Activated CD8-positive, alpha-beta memory T cell treated with anti-CD3 and anti-CD28 coated beads, Interleukin-2, amount 50 U/mL, for 24 hours (primary cell): ENCODE results near the gene TRIM26.
"Not testable (repeated sequence)": the region's sequence is repeated elsewhere in the genome, so short reads cannot be mapped to it uniquely, and the experiment has no call there.

Source experiments
- DNase-seq: peaks from one replicate; pipeline ENCODE4 v3.0.0-alpha.2; 2020; ENCODE audit errors: extremely low read depth

TRIM26 gene

GRCh38 chr6:30154709-30155519 lies 58.3 kb downstream of the TRIM26 start:
- no peak for DNase-seq

- DNase-seq = no peak
These were observed 59.1 kb downstream of the TRIM26 start for GRCh38 chr6:30154061-30154460.

GRCh38 chr6:30152910-30153610 lies 60.1 kb downstream of the TRIM26 start:
- no peak for DNase-seq

GRCh38 chr6:30152016-30152673 lies 61.1 kb downstream of the TRIM26 start:
- DNase-seq = no peak

- no peak for DNase-seq
These were observed 61.6 kb downstream of the TRIM26 start for GRCh38 chr6:30151580-30151979.

- no peak for DNase-seq
These were observed 62.4 kb downstream of the TRIM26 start for GRCh38 chr6:30150671-30151395.

GRCh38 chr6:30149858-30150550 lies 63.2 kb downstream of the TRIM26 start:
- no peak for DNase-seq

GRCh38 chr6:30149234-30149633 lies 64.0 kb downstream of the TRIM26 start:
- no peak for DNase-seq

GRCh38 chr6:30147096-30147495 lies 66.1 kb downstream of the TRIM26 start:
- DNase-seq = no peak

- no peak for DNase-seq
These were observed 67.4 kb downstream of the TRIM26 start for GRCh38 chr6:30145818-30146217.

GRCh38 chr6:30144811-30145210 lies 68.4 kb downstream of the TRIM26 start:
- no peak for DNase-seq

- no peak for DNase-seq
These were observed 69.4 kb downstream of the TRIM26 start for GRCh38 chr6:30143780-30144179.

- no peak for DNase-seq
These were observed 70.5 kb downstream of the TRIM26 start for GRCh38 chr6:30142665-30143064.

GRCh38 chr6:30140240-30140639 lies 73.0 kb downstream of the TRIM26 start:
- not testable (repeated sequence) for DNase-seq

GRCh38 chr6:30136570-30137286 lies 76.5 kb downstream of the TRIM26 start:
- no peak for DNase-seq

- no peak for DNase-seq
These were observed 77.4 kb downstream of the TRIM26 start, which contains the start of gene TRIM40 for GRCh38 chr6:30135757-30136156. Gene TRIM40, plus strand, starts transcription at chr6:30136140. Its CDS starts 897 bp downstream, at chr6:30137037.

GRCh38 chr6:30135147-30135546 lies 78.1 kb downstream of the TRIM26 start:
- DNase-seq = no peak
